Measurements from ENCODE around the gene SCFD2. TPM values are rescaled to one million over a fixed set of nuclear protein-coding genes. Genes with fewer than 3 reads are reported as not detected.

SCFD2 gene
- polyA plus RNA-seq, 1 of the 3 experiments (the other 2 are of a cell fraction), result 14.1 TPM

DNA sequence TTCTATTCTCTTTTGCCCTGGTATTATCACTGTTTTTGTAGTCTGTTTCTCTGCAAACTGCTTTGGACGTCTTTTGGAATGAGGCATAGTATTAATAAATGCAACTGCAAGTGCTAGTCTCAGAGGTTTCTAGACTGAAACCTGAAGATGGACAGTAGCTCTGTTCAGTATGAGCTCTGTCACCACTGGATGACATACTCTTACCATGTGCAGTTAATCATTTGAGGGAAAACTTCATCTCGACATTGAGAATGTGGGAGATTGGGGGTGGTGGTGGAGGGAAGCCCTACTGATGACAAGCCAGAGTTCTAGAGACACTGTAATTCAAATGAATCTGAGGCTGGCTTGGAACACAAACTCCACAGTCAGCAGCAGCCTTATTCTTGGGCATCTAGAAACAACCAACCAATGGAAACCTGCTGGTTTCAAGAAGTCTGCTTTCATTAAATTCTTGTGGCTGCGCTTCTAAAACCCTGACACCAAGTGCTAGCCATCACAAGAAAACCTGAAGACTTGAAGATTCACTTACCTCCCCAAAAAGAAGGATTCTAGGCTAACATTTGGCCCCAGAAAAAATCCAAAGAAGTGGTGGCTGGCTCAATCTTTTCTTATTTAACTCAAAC lies 342.1 kb downstream of the SCFD2 start:
- Histone ChIP-seq H3K79me2 (ENCODE audit: insufficient read depth) (no peaks in the 10 kb centered on the region), H3K9me3 (no peaks in the 10 kb centered on the region), H3F3A (replicated peaks; ENCODE audit: insufficient read depth) (no peaks in the 10 kb centered on the region), H3K27ac (ENCODE audit: low read depth in 2 of 2, low read length in 1 of 2) (peak overlapping the region in 1 of 2 experiments; percentile 99; a peak in 2 of 4 replicates), H3K9me2 (no peaks in the 10 kb centered on the region), H3K4me2 (no peak overlapping the region), H3K27me3 (ENCODE audit: insufficient read depth) (no peaks in the 10 kb centered on the region), H4K20me1 (ENCODE audit: insufficient read depth) (no peaks in the 10 kb centered on the region), H2AFZ (ENCODE audit: low read depth) (no peak overlapping the region), H3K4me1 (ENCODE audit: control insufficient read depth in 1 of 2, insufficient read depth in 2 of 2, low read depth in 1 of 2, low read length in 1 of 2) (peaks cover 12 to 44% of the 10 kb centered on the region in 2 experiments; a peak in 3 of 4 replicates), H3K9ac (no peak overlapping the region), H3K36me3 (replicated peaks in 1 of 2; ENCODE audit: control insufficient read depth in 1 of 2, insufficient read depth in 2 of 2, low read length in 1 of 2) (no peaks in the 10 kb centered on the region), H3K4me3 (ENCODE audit: low read depth in 2 of 2, low read length in 1 of 2) (no peak overlapping the region)
- ChIA-PET CTCF (interaction anchor here (0.6 to 4.7 kb wide), 6 partner anchors 18 to 1209 kb away, joined by 3 to 30 read pairs (median 4); no protein-coding TSS in a partner anchor), POLR2A (interaction anchor here (3.6 kb wide), 1 partner anchor 26 kb away, joined by 20 read pairs; no protein-coding TSS in a partner anchor)
- TF ChIP-seq RXRA (IDR thresholded peaks at IDR 0.05; ENCODE audit: borderline replicate concordance, low read depth), result no peak
- no peak for TF ChIP-seq RFX5 (IDR thresholded peaks at IDR 0.05; ENCODE audit: low read length)
- TF ChIP-seq, protein P1, sequence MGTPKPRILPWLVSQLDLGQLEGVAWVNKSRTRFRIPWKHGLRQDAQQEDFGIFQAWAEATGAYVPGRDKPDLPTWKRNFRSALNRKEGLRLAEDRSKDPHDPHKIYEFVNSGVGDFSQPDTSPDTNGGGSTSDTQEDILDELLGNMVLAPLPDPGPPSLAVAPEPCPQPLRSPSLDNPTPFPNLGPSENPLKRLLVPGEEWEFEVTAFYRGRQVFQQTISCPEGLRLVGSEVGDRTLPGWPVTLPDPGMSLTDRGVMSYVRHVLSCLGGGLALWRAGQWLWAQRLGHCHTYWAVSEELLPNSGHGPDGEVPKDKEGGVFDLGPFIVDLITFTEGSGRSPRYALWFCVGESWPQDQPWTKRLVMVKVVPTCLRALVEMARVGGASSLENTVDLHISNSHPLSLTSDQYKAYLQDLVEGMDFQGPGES (IDR thresholded peaks at IDR 0.05; ENCODE audit: low read depth, low read length), result no peak
- TF ChIP-seq ELF1 (IDR thresholded peaks at IDR 0.05), result no peak
- TF ChIP-seq FOXM1 (IDR thresholded peaks at IDR 0.05; ENCODE audit: low read depth), result no peak
- TF ChIP-seq EP300 (IDR thresholded peaks at IDR 0.05; ENCODE audit: borderline replicate concordance in 1 of 2, low read depth in 1 of 2, low read length in 1 of 2), result no peak
- TF ChIP-seq, protein P2, sequence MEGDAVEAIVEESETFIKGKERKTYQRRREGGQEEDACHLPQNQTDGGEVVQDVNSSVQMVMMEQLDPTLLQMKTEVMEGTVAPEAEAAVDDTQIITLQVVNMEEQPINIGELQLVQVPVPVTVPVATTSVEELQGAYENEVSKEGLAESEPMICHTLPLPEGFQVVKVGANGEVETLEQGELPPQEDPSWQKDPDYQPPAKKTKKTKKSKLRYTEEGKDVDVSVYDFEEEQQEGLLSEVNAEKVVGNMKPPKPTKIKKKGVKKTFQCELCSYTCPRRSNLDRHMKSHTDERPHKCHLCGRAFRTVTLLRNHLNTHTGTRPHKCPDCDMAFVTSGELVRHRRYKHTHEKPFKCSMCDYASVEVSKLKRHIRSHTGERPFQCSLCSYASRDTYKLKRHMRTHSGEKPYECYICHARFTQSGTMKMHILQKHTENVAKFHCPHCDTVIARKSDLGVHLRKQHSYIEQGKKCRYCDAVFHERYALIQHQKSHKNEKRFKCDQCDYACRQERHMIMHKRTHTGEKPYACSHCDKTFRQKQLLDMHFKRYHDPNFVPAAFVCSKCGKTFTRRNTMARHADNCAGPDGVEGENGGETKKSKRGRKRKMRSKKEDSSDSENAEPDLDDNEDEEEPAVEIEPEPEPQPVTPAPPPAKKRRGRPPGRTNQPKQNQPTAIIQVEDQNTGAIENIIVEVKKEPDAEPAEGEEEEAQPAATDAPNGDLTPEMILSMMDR (IDR thresholded peaks at IDR 0.05), result no peak
- TF ChIP-seq GATA2 (CRISPR knock-in tag; IDR thresholded peaks at IDR 0.05), result no peak
- no peak for TF ChIP-seq GABPA (IDR thresholded peaks at IDR 0.05; ENCODE audit: low read depth)
- TF ChIP-seq, protein P3, sequence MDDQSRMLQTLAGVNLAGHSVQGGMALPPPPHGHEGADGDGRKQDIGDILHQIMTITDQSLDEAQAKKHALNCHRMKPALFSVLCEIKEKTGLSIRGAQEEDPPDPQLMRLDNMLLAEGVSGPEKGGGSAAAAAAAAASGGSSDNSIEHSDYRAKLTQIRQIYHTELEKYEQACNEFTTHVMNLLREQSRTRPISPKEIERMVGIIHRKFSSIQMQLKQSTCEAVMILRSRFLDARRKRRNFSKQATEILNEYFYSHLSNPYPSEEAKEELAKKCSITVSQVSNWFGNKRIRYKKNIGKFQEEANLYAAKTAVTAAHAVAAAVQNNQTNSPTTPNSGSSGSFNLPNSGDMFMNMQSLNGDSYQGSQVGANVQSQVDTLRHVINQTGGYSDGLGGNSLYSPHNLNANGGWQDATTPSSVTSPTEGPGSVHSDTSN (IDR thresholded peaks at IDR 0.05), result no peak
- TF ChIP-seq SIN3A (IDR thresholded peaks at IDR 0.05; ENCODE audit: borderline replicate concordance, low read depth, low read length), result no peak
- TF ChIP-seq NRF1 (IDR thresholded peaks at IDR 0.05; ENCODE audit: low read depth, low read length), result no peak
- WGBS (ENCODE audit: low lambda C conversion rate), result 95% methylated on average over 3 of the region's 3 CpGs
- no peak for DNase-seq
